GM18505 (cell line): ENCODE measurements around the gene HDAC4.

Source experiments
- ATAC-seq: cut with Tn5 transposase; IDR thresholded peaks from one replicate; pipeline ENCODE4 v1.9.1; 2021; ENCODE audit not compliant: unreplicated experiment
- POLR2A ChIP-seq: IDR thresholded peaks from 4 replicates; pipeline ENCODE4 v1.6.1; 2011; ENCODE audit warnings: borderline replicate concordance; ENCODE audit not compliant: insufficient read depth, insufficient read length; ENCODE audit errors: extremely low read depth

The HDAC4 gene

GRCh38 chr2:239195318-239195871, 205.4 kb downstream of the HDAC4 start:
- no peak for ATAC-seq
- no peak for TF ChIP-seq POLR2A

GRCh38 chr2:239194731-239195317, 206.0 kb downstream of the HDAC4 start:
- TF ChIP-seq POLR2A = no peak
- ATAC-seq = no peak

GRCh38 chr2:239193925-239194677, 206.7 kb downstream of the HDAC4 start:
- no peak for ATAC-seq
- no peak for TF ChIP-seq POLR2A

GRCh38 chr2:239193401-239193811, 207.4 kb downstream of the HDAC4 start:
- no peak for ATAC-seq
- TF ChIP-seq POLR2A = no peak

- ATAC-seq = no peak
- TF ChIP-seq POLR2A = no peak
These were observed 207.8 kb downstream of the HDAC4 start for GRCh38 chr2:239192975-239193374.

- no peak for ATAC-seq
- TF ChIP-seq POLR2A = no peak
These were observed 208.4 kb downstream of the HDAC4 start for GRCh38 chr2:239192456-239192855.

- no peak for TF ChIP-seq POLR2A
- ATAC-seq = no peak
These were observed 209.6 kb downstream of the HDAC4 start for GRCh38 chr2:239190921-239191885.

- no peak for TF ChIP-seq POLR2A
- ATAC-seq = no peak
These were observed 210.5 kb downstream of the HDAC4 start for GRCh38 chr2:239190361-239190760.

GRCh38 chr2:239189711-239190131, 211.1 kb downstream of the HDAC4 start:
- ATAC-seq = no peak
- no peak for TF ChIP-seq POLR2A

- no peak for ATAC-seq
These were observed 212.3 kb downstream of the HDAC4 start for GRCh38 chr2:239188536-239188935.

GRCh38 chr2:239187464-239188253, 213.2 kb downstream of the HDAC4 start:
- ATAC-seq = no peak
- TF ChIP-seq POLR2A = no peak

More at GRCh38 chr2:239188536-239188935, 212.3 kb downstream of the HDAC4 start:
- TF ChIP-seq POLR2A = no peak
